Endodermal cell (in vitro differentiated cells): ENCODE results near the gene HOXC4. TPM values are rescaled to one million over a fixed set of nuclear protein-coding genes. Genes with fewer than 3 reads are reported as not detected.

Experiments used
- DNase-seq: peaks from one replicate; pipeline ENCODE4 v3.0.0-alpha.2; 2017
- H3K27ac ChIP-seq: 2 replicates; pipeline ENCODE4 v1.5.1; 2013; ENCODE audit warnings: mild to moderate bottlenecking, low read depth, low read length, moderate library complexity
- H3K27me3 ChIP-seq: 2 replicates; pipeline ENCODE4 v1.6.1; 2013; ENCODE audit warnings: mild to moderate bottlenecking, low read length, moderate library complexity; ENCODE audit not compliant: insufficient read depth, control insufficient read depth, poor library complexity, severe bottlenecking
- H3K36me3 ChIP-seq: 2 replicates; pipeline ENCODE4 v1.7.0; 2013; ENCODE audit warnings: mild to moderate bottlenecking, low read length, moderate library complexity; ENCODE audit not compliant: control insufficient read depth, insufficient read depth
- H3K4me1 ChIP-seq: one replicate; pipeline ENCODE4 v1.7.0; 2013; ENCODE audit warnings: low read length; ENCODE audit not compliant: control insufficient read depth, insufficient read depth
- H3K4me3 ChIP-seq: 2 replicates; pipeline ENCODE4 v1.5.1; 2013; ENCODE audit warnings: mild to moderate bottlenecking, low read length, moderate library complexity
- H3K9ac ChIP-seq: 2 replicates; pipeline ENCODE4 v1.6.1; 2013; ENCODE audit warnings: mild to moderate bottlenecking, low read length, moderate library complexity; ENCODE audit not compliant: poor library complexity, severe bottlenecking; ENCODE audit errors: extremely low read depth
- H3K9me3 ChIP-seq: 2 replicates; pipeline ENCODE4 v1.6.1; 2013; ENCODE audit warnings: mild to moderate bottlenecking, low read length, moderate library complexity; ENCODE audit not compliant: control insufficient read depth
- H3K27ac Mint-ChIP-seq: 2 replicates; pipeline ENCODE4 v1.8.0; 2020; ENCODE audit warnings: mixed read lengths
- H3K27me3 Mint-ChIP-seq: 2 replicates; pipeline ENCODE4 v1.8.0; 2021; ENCODE audit warnings: mild to moderate bottlenecking, mixed read lengths; ENCODE audit not compliant: insufficient read depth
- H3K36me3 Mint-ChIP-seq: 2 replicates; pipeline ENCODE4 v1.8.0; 2020; ENCODE audit warnings: low read depth, mixed read lengths
- H3K4me1 Mint-ChIP-seq: 2 replicates; pipeline ENCODE4 v1.8.0; 2020; ENCODE audit warnings: mixed read lengths
- H3K4me3 Mint-ChIP-seq: 2 replicates; pipeline ENCODE4 v1.8.0; 2020; ENCODE audit warnings: mild to moderate bottlenecking, moderate library complexity, mixed read lengths
- H3K9me3 Mint-ChIP-seq: 2 replicates; pipeline ENCODE4 v1.8.0; 2020; ENCODE audit warnings: mild to moderate bottlenecking, mixed read lengths
- WGBS, 2 experiments: methylation state at CpG; one replicate each; pipeline versions ENCODE4 v1.1.5 to v1.1.7; 2013; ENCODE audit warnings: missing lambda C conversion rate in 2 of 2, mixed read lengths in 1 of 2; ENCODE audit not compliant: insufficient coverage in 1 of 2, insufficient read length in 1 of 2; 5-methylcytosine and 5-hydroxymethylcytosine counted together
- total RNA-seq, 2 donors: library from RNA; stranded (reverse); fragmentation: NEBNext Ultra II Directional in 1 of 2; extraction: Animal tissue kit (Norgen Biotek cat#: 25700) in 1 of 2; gene quantifications; 2 replicates in 1 of 2; 3 replicates in 1 of 2; pipeline ENCODE4 v1.2.1, GENCODE V29; 2021
- TF ChIP-seq, protein P1 (sequence below): fragments of 200-600 bp; sonication (generic); conservative IDR thresholded peaks from 2 replicates; pipeline ENCODE4 v1.5.0; 2021; ENCODE audit warnings: antibody characterized with exemption, mild to moderate bottlenecking

The HOXC4 gene
- total RNA-seq, 2 donors from 2014 or later, result not detected

DNA sequence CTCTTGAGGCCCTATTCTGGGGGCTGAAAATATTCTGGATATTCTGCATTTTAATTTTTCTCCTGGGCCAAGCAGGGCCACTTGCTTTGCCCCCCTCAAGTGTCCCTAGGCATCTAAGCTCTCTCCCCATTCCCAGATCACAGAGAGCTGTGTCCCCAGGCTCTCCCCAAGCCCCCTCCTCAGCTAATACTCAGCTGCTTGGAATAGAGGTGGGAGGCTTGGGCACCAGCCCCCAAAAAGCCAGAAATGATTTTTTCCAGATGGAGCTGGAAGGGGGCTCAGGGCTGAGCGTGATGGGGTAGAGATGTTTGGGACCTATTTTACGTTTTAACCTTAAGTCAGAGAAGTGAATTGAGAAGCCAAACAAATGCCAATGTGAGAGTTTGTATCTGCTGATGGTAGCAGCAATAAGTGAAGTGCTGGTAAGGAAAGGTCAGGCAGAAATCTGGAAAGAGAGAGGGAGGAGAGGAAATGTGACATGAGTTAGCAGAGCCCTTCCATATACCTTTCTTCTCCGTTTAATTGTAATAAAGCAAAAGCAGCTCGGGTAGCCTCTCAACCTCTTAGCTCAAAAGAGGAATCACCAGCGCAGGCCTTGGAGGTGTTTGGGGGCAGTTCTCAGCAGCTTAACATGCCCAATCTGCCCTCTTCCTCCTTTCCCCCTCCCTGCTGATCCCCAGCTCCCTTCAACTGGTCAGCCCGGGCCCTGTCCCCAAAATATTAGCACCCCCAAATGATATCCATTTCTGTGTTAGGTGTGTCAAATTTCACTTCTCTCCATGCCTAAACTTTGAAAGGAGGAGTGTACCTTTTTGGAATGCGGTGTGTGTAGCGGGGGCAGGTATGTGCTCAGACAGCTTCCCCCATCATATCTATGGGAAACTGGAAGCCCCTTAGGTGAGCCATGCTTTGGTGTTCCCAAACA is 30.4 kb upstream of the HOXC4 start:
- Mint-ChIP-seq H3K27ac (no peak overlapping the region), H3K9me3 (no peaks in the 10 kb centered on the region), H3K4me1 (peaks cover 9% of the 10 kb centered on the region), H3K27me3 (peaks cover 100% of the 10 kb centered on the region), H3K4me3 (no peak overlapping the region), H3K36me3 (no peaks in the 10 kb centered on the region)
- Histone ChIP-seq H3K9me3 (no peaks in the 10 kb centered on the region), H3K4me1 (no peaks in the 10 kb centered on the region), H3K4me3 (no peak overlapping the region), H3K27ac (no peak overlapping the region), H3K36me3 (no peaks in the 10 kb centered on the region), H3K9ac (no peak overlapping the region), H3K27me3 (peaks cover 100% of the 10 kb centered on the region)
- no peak for DNase-seq
- TF ChIP-seq, protein P1, sequence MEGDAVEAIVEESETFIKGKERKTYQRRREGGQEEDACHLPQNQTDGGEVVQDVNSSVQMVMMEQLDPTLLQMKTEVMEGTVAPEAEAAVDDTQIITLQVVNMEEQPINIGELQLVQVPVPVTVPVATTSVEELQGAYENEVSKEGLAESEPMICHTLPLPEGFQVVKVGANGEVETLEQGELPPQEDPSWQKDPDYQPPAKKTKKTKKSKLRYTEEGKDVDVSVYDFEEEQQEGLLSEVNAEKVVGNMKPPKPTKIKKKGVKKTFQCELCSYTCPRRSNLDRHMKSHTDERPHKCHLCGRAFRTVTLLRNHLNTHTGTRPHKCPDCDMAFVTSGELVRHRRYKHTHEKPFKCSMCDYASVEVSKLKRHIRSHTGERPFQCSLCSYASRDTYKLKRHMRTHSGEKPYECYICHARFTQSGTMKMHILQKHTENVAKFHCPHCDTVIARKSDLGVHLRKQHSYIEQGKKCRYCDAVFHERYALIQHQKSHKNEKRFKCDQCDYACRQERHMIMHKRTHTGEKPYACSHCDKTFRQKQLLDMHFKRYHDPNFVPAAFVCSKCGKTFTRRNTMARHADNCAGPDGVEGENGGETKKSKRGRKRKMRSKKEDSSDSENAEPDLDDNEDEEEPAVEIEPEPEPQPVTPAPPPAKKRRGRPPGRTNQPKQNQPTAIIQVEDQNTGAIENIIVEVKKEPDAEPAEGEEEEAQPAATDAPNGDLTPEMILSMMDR, result no peak
- WGBS, 2 experiments, result 10 to 22% methylated on average over 3 to 7 of the region's 8 CpGs

DNA sequence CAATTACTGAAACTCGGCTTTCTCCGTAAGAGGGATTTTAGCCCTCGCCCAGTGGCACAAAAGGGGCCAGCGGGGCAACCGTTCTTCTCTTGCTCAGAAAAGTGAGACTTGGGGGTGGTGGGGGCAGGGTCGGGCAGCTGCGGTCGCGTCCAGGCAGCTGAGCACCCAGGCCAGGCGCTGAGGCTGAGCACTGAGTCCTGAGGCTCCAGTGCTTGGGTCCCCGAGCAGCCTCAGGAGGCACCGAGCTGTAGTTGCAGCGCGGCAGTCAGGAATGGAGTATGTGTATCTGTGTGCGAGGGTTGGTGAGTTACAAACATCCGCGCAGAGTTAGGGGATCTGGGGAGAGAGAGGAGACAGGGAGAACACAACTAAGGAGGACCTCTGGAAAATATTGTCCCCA is 29.5 kb upstream of the HOXC4 start:
- Histone ChIP-seq H3K9ac (no peak overlapping the region), H3K4me1 (no peaks in the 10 kb centered on the region), H3K27ac (no peak overlapping the region), H3K9me3 (no peaks in the 10 kb centered on the region), H3K27me3 (peaks cover 100% of the 10 kb centered on the region), H3K36me3 (no peaks in the 10 kb centered on the region), H3K4me3 (no peak overlapping the region)
- WGBS, 2 experiments, result 9 to 13% methylated on average over 3 to 17 of the region's 17 CpGs
- Mint-ChIP-seq H3K4me3 (no peak overlapping the region), H3K9me3 (no peaks in the 10 kb centered on the region), H3K36me3 (no peaks in the 10 kb centered on the region), H3K4me1 (peaks cover 14% of the 10 kb centered on the region), H3K27ac (no peak overlapping the region), H3K27me3 (peaks cover 100% of the 10 kb centered on the region)
- TF ChIP-seq, protein P1, result no peak
- peak; percentile 78 for DNase-seq

DNA sequence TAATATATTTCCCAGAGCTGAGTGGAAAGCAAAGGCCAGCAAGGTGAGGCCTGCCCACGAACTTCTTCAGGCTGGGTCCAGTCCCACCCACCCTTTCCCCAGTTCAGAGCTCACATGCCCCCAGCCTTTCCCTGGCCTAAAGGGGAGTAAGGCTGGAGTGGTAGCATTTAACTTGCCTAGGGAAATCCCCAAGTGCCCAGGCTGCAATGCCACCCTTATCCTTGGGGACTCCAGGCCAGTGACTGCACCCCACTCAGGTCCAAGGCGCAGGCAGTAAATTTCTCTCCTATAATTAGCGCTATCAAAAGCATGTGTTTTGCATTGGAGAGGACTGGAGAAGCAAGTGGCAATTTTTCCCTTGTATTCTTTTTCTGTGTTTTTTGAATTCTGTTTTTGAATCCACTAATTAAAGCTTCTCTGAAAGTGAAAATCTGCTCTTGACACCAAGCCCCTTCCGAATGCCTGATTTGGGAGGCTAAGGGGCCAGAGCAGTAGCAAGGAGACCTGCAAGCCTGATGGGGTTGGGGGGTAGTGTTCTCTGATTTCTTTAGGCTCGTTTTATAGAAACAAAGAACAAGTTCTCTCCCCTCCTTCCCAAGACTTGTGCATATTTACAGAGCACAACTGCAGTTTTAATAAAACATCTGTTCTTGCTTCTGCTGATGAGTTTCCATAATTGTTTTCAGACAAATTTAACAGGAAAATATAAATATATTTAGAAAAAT is 28.9 kb upstream of the HOXC4 start:
- H3K4me3 ChIP-seq, result no peak overlapping the region
- peaks cover 99% of the 10 kb centered on the region for H3K27me3 Mint-ChIP-seq
- 23 to 36% methylated on average over 3 to 4 of the region's 5 CpGs for WGBS, 2 experiments
- no peaks in the 10 kb centered on the region for H3K36me3 Mint-ChIP-seq
- peaks cover 18% of the 10 kb centered on the region for H3K4me1 Mint-ChIP-seq
- H3K9me3 ChIP-seq, result no peaks in the 10 kb centered on the region
- H3K4me3 Mint-ChIP-seq, result no peak overlapping the region
- no peak overlapping the region for H3K27ac ChIP-seq
- no peak overlapping the region for H3K27ac Mint-ChIP-seq
- no peak for DNase-seq
- H3K4me1 ChIP-seq, result no peaks in the 10 kb centered on the region
- peaks cover 100% of the 10 kb centered on the region for H3K27me3 ChIP-seq
- no peaks in the 10 kb centered on the region for H3K36me3 ChIP-seq
- TF ChIP-seq, protein P1, result no peak
- no peak overlapping the region for H3K9ac ChIP-seq
- no peaks in the 10 kb centered on the region for H3K9me3 Mint-ChIP-seq
